DND-41 (cell line): Measurements from ENCODE around the gene PRUNE1.

Source experiments
- ATAC-seq: fragments of 200-7000 bp; cut with Tn5 transposase; 3 replicates; pipeline ENCODE4 v1.9.1; 2021; ENCODE audit warnings: low read depth; ENCODE audit not compliant: insufficient read depth
- DNase-seq: peaks from one replicate; pipeline ENCODE4 v3.0.0-alpha.2; 2020
- H2AFZ ChIP-seq: 2 replicates; pipeline ENCODE4 v1.6.0; 2012; ENCODE audit warnings: low read depth, low read length
- H3K27ac ChIP-seq: 2 replicates; pipeline ENCODE4 v1.5.1; 2012; ENCODE audit warnings: low read length, inconsistent platforms
- H3K27me3 ChIP-seq: fragments of 200-600 bp; sonication (generic); 2 replicates; pipeline ENCODE4 v1.6.0; 2012; ENCODE audit warnings: low read length, mild to moderate bottlenecking, inconsistent platforms; ENCODE audit not compliant: insufficient read depth, poor library complexity
- H3K36me3 ChIP-seq: 2 replicates; pipeline ENCODE4 v1.5.1; 2012; ENCODE audit warnings: low read length, inconsistent platforms; ENCODE audit not compliant: insufficient read depth
- H3K4me1 ChIP-seq: 2 replicates; pipeline ENCODE4 v1.5.1; 2012; ENCODE audit warnings: mild to moderate bottlenecking, low read length; ENCODE audit not compliant: insufficient read depth
- H3K4me2 ChIP-seq: 2 replicates; pipeline ENCODE4 v1.6.0; 2012; ENCODE audit warnings: mild to moderate bottlenecking, moderate library complexity, low read length, inconsistent platforms; ENCODE audit not compliant: insufficient read depth
- H3K4me3 ChIP-seq, 2 experiments: fragments of 200-600 bp in 1 of 2; shearing (Covaris generic) in 1 of 2; 2 replicates each; pipeline ENCODE4 v1.5.1; 2012 to 2016; ENCODE audit warnings: inconsistent platforms in 2 of 2, low read length in 2 of 2, mild to moderate bottlenecking in 2 of 2, low read depth in 1 of 2, moderate library complexity in 1 of 2
- H3K79me2 ChIP-seq: 2 replicates; pipeline ENCODE4 v1.6.0; 2012; ENCODE audit warnings: low read length, inconsistent platforms; ENCODE audit not compliant: insufficient read depth
- H3K9ac ChIP-seq: 2 replicates; pipeline ENCODE4 v1.6.0; 2012; ENCODE audit warnings: low read depth, mild to moderate bottlenecking, inconsistent platforms, low read length, moderate library complexity
- H3K9me3 ChIP-seq: 2 replicates; pipeline ENCODE4 v1.5.1; 2012; ENCODE audit warnings: low read length, moderate library complexity, mild to moderate bottlenecking, inconsistent platforms; ENCODE audit not compliant: insufficient read depth, severe bottlenecking
- H4K20me1 ChIP-seq: 2 replicates; pipeline ENCODE4 v1.6.0; 2012; ENCODE audit warnings: low read length; ENCODE audit not compliant: insufficient read depth
- EZH2 ChIP-seq: IDR thresholded peaks from 3 replicates; pipeline ENCODE4 v1.6.1; 2012; ENCODE audit warnings: borderline replicate concordance, low read depth, mild to moderate bottlenecking, moderate library complexity, low read length, inconsistent platforms; ENCODE audit not compliant: severe bottlenecking
- TF ChIP-seq, protein P1 (sequence below): IDR thresholded peaks from 2 replicates; pipeline ENCODE4 v1.5.1; 2012; ENCODE audit warnings: borderline replicate concordance, low read length, moderate library complexity, mild to moderate bottlenecking; ENCODE audit not compliant: poor library complexity, severe bottlenecking; ENCODE audit errors: extremely low read depth

The PRUNE1 gene

GRCh38 chr1:150963321-150964163 lies 44.7 kb upstream of the PRUNE1 start:
- Histone ChIP-seq H3K9me3 (no peaks in the 10 kb centered on the region), H3K27me3 (no peaks in the 10 kb centered on the region), H3K79me2 (peaks cover 4% of the 10 kb centered on the region; the same call in 1 of the 2 replicates), H3K9ac (no peak overlapping the region), H3K27ac (no peak overlapping the region), H3K4me1 (no peaks in the 10 kb centered on the region), H3K4me2 (no peak overlapping the region), H3K36me3 (peaks cover 95% of the 10 kb centered on the region), H4K20me1 (peaks cover 7% of the 10 kb centered on the region), H3K4me3 (no peak overlapping the region), H2AFZ (no peak overlapping the region)
- TF ChIP-seq EZH2: no peak
- TF ChIP-seq, protein P1, sequence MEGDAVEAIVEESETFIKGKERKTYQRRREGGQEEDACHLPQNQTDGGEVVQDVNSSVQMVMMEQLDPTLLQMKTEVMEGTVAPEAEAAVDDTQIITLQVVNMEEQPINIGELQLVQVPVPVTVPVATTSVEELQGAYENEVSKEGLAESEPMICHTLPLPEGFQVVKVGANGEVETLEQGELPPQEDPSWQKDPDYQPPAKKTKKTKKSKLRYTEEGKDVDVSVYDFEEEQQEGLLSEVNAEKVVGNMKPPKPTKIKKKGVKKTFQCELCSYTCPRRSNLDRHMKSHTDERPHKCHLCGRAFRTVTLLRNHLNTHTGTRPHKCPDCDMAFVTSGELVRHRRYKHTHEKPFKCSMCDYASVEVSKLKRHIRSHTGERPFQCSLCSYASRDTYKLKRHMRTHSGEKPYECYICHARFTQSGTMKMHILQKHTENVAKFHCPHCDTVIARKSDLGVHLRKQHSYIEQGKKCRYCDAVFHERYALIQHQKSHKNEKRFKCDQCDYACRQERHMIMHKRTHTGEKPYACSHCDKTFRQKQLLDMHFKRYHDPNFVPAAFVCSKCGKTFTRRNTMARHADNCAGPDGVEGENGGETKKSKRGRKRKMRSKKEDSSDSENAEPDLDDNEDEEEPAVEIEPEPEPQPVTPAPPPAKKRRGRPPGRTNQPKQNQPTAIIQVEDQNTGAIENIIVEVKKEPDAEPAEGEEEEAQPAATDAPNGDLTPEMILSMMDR: no peak
- no peak for ATAC-seq
- DNase-seq: no peak

DNA sequence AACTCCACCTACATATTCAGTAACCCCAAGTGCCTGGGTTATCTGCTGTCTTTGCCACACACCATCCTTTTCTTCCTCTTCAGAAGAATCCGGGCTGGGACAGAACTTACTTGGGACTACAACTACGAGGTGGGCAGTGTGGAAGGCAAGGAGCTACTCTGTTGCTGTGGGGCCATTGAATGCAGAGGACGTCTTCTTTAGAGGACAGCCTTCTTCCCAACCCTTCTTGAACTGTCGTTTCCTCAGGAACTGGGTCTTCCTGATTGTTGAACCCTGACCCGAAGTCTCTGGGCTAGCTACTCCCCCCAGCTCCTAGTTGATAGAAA lies 44.1 kb upstream of the PRUNE1 start:
- Histone ChIP-seq H3K4me1 (no peaks in the 10 kb centered on the region), H3K9ac (no peak overlapping the region), H3K4me2 (no peak overlapping the region), H3K79me2 (peaks cover 10% of the 10 kb centered on the region), H3K27ac (no peak overlapping the region), H3K9me3 (no peaks in the 10 kb centered on the region), H3K4me3 (no peak overlapping the region), H2AFZ (no peak overlapping the region), H3K27me3 (no peaks in the 10 kb centered on the region), H4K20me1 (peaks cover 13% of the 10 kb centered on the region), H3K36me3 (peaks cover 95% of the 10 kb centered on the region)
- DNase-seq (no peak), ATAC-seq (no peak)
- TF ChIP-seq, protein P1: no peak
- no peak for TF ChIP-seq EZH2

DNA sequence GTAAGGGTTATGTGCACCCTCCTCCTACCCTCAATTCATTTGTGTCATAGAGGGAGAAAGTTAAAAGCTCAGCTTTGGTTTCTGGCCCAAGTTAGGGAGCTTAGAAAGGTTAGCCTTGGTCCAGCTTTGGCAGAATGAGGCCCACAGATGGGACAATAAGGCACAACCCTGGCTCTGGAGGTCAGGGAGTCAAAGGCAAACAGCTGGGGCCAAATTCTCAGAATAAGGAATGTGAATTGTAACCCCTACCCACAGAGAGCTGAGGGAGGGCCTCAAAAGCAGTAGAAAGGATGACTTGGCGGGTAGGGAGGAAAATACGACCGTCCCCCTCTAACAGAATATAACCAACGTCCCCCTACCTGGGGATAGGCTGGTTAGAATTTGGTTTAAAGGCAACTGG lies 42.6 kb upstream of the PRUNE1 start:
- Histone ChIP-seq H3K4me2 (no peak overlapping the region), H3K4me3 (no peak overlapping the region), H3K9me3 (no peaks in the 10 kb centered on the region), H3K9ac (no peak overlapping the region), H3K27me3 (no peaks in the 10 kb centered on the region), H3K4me1 (peaks cover 4% of the 10 kb centered on the region; the same call in 1 of the 2 replicates), H3K79me2 (peaks cover 25% of the 10 kb centered on the region), H4K20me1 (peaks cover 23% of the 10 kb centered on the region), H3K27ac (no peak overlapping the region), H3K36me3 (peaks cover 88% of the 10 kb centered on the region), H2AFZ (no peak overlapping the region)
- TF ChIP-seq, protein P1: no peak
- TF ChIP-seq EZH2: no peak
- DNase-seq: no peak
- no peak for ATAC-seq
